H9 (cell line): ENCODE results near the gene DGCR2. TPM values are rescaled to one million over a fixed set of nuclear protein-coding genes. Genes with fewer than 3 reads are reported as not detected.
A peak's percentile ranks its signal among the peaks of the same experiment; 100 is the strongest.

Source experiments
- DNase-seq: peaks from one replicate; pipeline ENCODE4 v3.0.0-alpha.2; 2017
- H2AFZ ChIP-seq: one replicate; pipeline ENCODE4 v1.6.1; 2013; ENCODE audit warnings: mild to moderate bottlenecking, low read length, control low read depth, moderate library complexity
- H2AK5ac ChIP-seq: 2 replicates; pipeline ENCODE4 v1.6.1; 2013; ENCODE audit warnings: low read length, control low read depth, mixed read lengths; ENCODE audit not compliant: insufficient read length
- H2BK120ac ChIP-seq: one replicate; pipeline ENCODE4 v1.6.1; 2013; ENCODE audit warnings: low read depth, mild to moderate bottlenecking, low read length, control low read depth, inconsistent platforms; ENCODE audit not compliant: poor library complexity, severe bottlenecking
- H2BK12ac ChIP-seq: 2 replicates; pipeline ENCODE4 v1.6.1; 2013; ENCODE audit warnings: low read length, control low read depth, mixed read lengths, low read depth; ENCODE audit not compliant: insufficient read length
- H2BK15ac ChIP-seq: 2 replicates; pipeline ENCODE4 v1.6.1; 2013; ENCODE audit warnings: low read depth, low read length, control low read depth
- H2BK20ac ChIP-seq: one replicate; pipeline ENCODE4 v1.6.1; 2013; ENCODE audit warnings: low read depth, mild to moderate bottlenecking, low read length, control low read depth, inconsistent platforms; ENCODE audit not compliant: poor library complexity, severe bottlenecking
- H2BK5ac ChIP-seq: 2 replicates; pipeline ENCODE4 v1.6.1; 2013; ENCODE audit warnings: low read length, control low read depth, mixed read lengths; ENCODE audit not compliant: insufficient read length
- H3K14ac ChIP-seq: 2 replicates; pipeline ENCODE4 v1.6.1; 2013; ENCODE audit warnings: low read length, control low read depth; ENCODE audit not compliant: insufficient read depth
- H3K18ac ChIP-seq: 2 replicates; pipeline ENCODE4 v1.6.1; 2013; ENCODE audit warnings: low read depth, mild to moderate bottlenecking, mixed read lengths, low read length, control low read depth; ENCODE audit not compliant: insufficient read length
- H3K23ac ChIP-seq: 2 replicates; pipeline ENCODE4 v1.6.1; 2013; ENCODE audit warnings: low read length, control low read depth, mixed read lengths, low read depth; ENCODE audit not compliant: insufficient read length
- H3K23me2 ChIP-seq: 2 replicates; pipeline ENCODE4 v1.6.1; 2013; ENCODE audit warnings: low read depth, mild to moderate bottlenecking, mixed read lengths, low read length, control low read depth; ENCODE audit not compliant: insufficient read length, poor library complexity, severe bottlenecking
- H3K27ac ChIP-seq: 2 replicates; pipeline ENCODE4 v1.5.1; 2013; ENCODE audit warnings: low read length, control low read depth, mixed read lengths, low read depth; ENCODE audit not compliant: insufficient read length
- H3K27me3 ChIP-seq: 2 replicates; pipeline ENCODE4 v1.6.1; 2013; ENCODE audit warnings: low read length, control low read depth, inconsistent platforms; ENCODE audit not compliant: insufficient read depth
- H3K4ac ChIP-seq: 2 replicates; pipeline ENCODE4 v1.6.1; 2013; ENCODE audit warnings: low read depth, mild to moderate bottlenecking, control low read depth, inconsistent platforms, low read length, moderate library complexity
- H3K4me1 ChIP-seq: 2 replicates; pipeline ENCODE4 v1.6.1; 2013; ENCODE audit warnings: low read length, control low read depth, inconsistent platforms; ENCODE audit not compliant: insufficient read depth
- H3K4me2 ChIP-seq: 2 replicates; pipeline ENCODE4 v1.6.1; 2013; ENCODE audit warnings: low read length, control low read depth, mixed read lengths; ENCODE audit not compliant: insufficient read length, insufficient read depth
- H3K56ac ChIP-seq: 2 replicates; pipeline ENCODE4 v1.6.1; 2013; ENCODE audit warnings: low read depth, mild to moderate bottlenecking, mixed read lengths, low read length, control low read depth; ENCODE audit not compliant: insufficient read length
- H3K79me1 ChIP-seq: 2 replicates; pipeline ENCODE4 v1.6.1; 2013; ENCODE audit warnings: low read depth, mild to moderate bottlenecking, moderate library complexity, low read length, control low read depth, inconsistent platforms; ENCODE audit not compliant: insufficient read depth, poor library complexity, severe bottlenecking
- H3K79me2 ChIP-seq: 2 replicates; pipeline ENCODE4 v1.6.1; 2013; ENCODE audit warnings: low read length, control low read depth, inconsistent platforms; ENCODE audit not compliant: insufficient read depth
- H3K9ac ChIP-seq: 2 replicates; pipeline ENCODE4 v1.6.1; 2013; ENCODE audit warnings: low read length, control low read depth, mixed read lengths; ENCODE audit not compliant: insufficient read length; ENCODE audit errors: extremely low read depth
- H3K9me3 ChIP-seq: one replicate; pipeline ENCODE4 v1.6.1; 2013; ENCODE audit warnings: low read depth, low read length, inconsistent platforms; ENCODE audit not compliant: control insufficient read depth
- H3T11ph ChIP-seq: one replicate; pipeline ENCODE4 v1.6.1; 2013; ENCODE audit warnings: mild to moderate bottlenecking, low read length, control low read depth, inconsistent platforms
- H4K20me1 ChIP-seq: one replicate; pipeline ENCODE4 v1.6.1; 2013; ENCODE audit not compliant: control insufficient read depth, insufficient read length, insufficient read depth
- H4K5ac ChIP-seq: 2 replicates; pipeline ENCODE4 v1.6.1; 2013; ENCODE audit warnings: low read depth, mild to moderate bottlenecking, mixed read lengths, low read length, control low read depth; ENCODE audit not compliant: insufficient read length
- H4K8ac ChIP-seq: replicated peaks from 2 replicates; pipeline ENCODE4 v1.6.1; 2013; ENCODE audit warnings: low read length, control low read depth, mixed read lengths, low read depth; ENCODE audit not compliant: insufficient read length
- H4K91ac ChIP-seq: 2 replicates; pipeline ENCODE4 v1.6.1; 2013; ENCODE audit warnings: low read depth, mild to moderate bottlenecking, moderate library complexity, mixed read lengths, low read length, control low read depth; ENCODE audit not compliant: insufficient read length
- H3K27ac Mint-ChIP-seq, 3 experiments: 2 replicates in 2 of 3; 3 replicates in 1 of 3; pipeline ENCODE4 v1.8.0; 2020 to 2021; ENCODE audit warnings: mixed read lengths in 3 of 3, mild to moderate bottlenecking in 1 of 3, moderate library complexity in 1 of 3
- H3K27me3 Mint-ChIP-seq: 2 replicates; pipeline ENCODE4 v1.8.0; 2021; ENCODE audit warnings: low read depth, mild to moderate bottlenecking, moderate library complexity, mixed read lengths
- H3K36me3 Mint-ChIP-seq, 3 experiments: 2 replicates in 2 of 3; 3 replicates in 1 of 3; pipeline ENCODE4 v1.8.0; 2020 to 2021; ENCODE audit warnings: low read depth in 3 of 3, mixed read lengths in 3 of 3; ENCODE audit not compliant: insufficient read depth in 1 of 3
- H3K4me1 Mint-ChIP-seq, 2 experiments: 2 replicates each; pipeline ENCODE4 v1.8.0; 2020; ENCODE audit warnings: mixed read lengths in 2 of 2
- H3K4me3 Mint-ChIP-seq, 2 experiments: 2 replicates in 1 of 2; 3 replicates in 1 of 2; pipeline ENCODE4 v1.8.0; 2020 to 2021; ENCODE audit warnings: mild to moderate bottlenecking in 2 of 2, mixed read lengths in 2 of 2, moderate library complexity in 1 of 2
- H3K9me3 Mint-ChIP-seq, 2 experiments: 2 replicates in 1 of 2; 3 replicates in 1 of 2; pipeline ENCODE4 v1.8.0; 2020; ENCODE audit warnings: mild to moderate bottlenecking in 2 of 2, mixed read lengths in 2 of 2, moderate library complexity in 1 of 2
- CTCF ChIP-seq: fragments of 200-600 bp; sonication (generic); conservative IDR thresholded peaks from 3 replicates; pipeline ENCODE4 v1.8.0; 2021; ENCODE audit warnings: antibody characterized with exemption, mild to moderate bottlenecking
- WGBS: extraction: QIAGEN DNeasy Blood & Tissue Kit; methylation state at CpG from one replicate; pipeline ENCODE4 v1.1.7; 2013; ENCODE audit warnings: missing lambda C conversion rate, low lambda C conversion rate, mixed read lengths; ENCODE audit not compliant: insufficient read length; ENCODE audit errors: extremely low coverage; 5-methylcytosine and 5-hydroxymethylcytosine counted together
- total RNA-seq: library from RNA; stranded (reverse); gene quantifications from 2 replicates; pipeline ENCODE4 v1.2.1, GENCODE V29; 2021

Gene DGCR2
- total RNA-seq, 1 experiment from 2014 or later, result 47.2 TPM

- H3K23ac ChIP-seq, result no peak overlapping the region
- no peak for TF ChIP-seq CTCF
- H3K27ac ChIP-seq, result no peak overlapping the region
- no peak overlapping the region for H2AFZ ChIP-seq
- no peaks in the 10 kb centered on the region for H3K27me3 ChIP-seq
- no peak overlapping the region for H3K4me2 ChIP-seq
- Mint-ChIP-seq H3K9me3 (no peaks in the 10 kb centered on the region), H3K27me3 (no peaks in the 10 kb centered on the region), H3K4me3 (no peak overlapping the region), H3K27ac (peak overlapping the region in 1 of 3 experiments; percentile 75; a peak in 1 of 7 replicates), H3K4me1 (0 out of 4 replicates have a peak, but pooled peaks cover 0 to 2% of the 10 kb centered on the region in 2 experiments), H3K36me3 (peaks cover 15 to 69% (median 54%) of the 10 kb centered on the region in 3 experiments; a peak in 6 of 7 replicates)
- H4K5ac ChIP-seq, result no peak overlapping the region
- DNase-seq, result no peak
- no peaks in the 10 kb centered on the region for H3K9me3 ChIP-seq
- no peaks in the 10 kb centered on the region for H3K79me2 ChIP-seq
- H3K79me1 ChIP-seq, result no peaks in the 10 kb centered on the region
- no peak overlapping the region for H2BK120ac ChIP-seq
- H3K23me2 ChIP-seq, result no peaks in the 10 kb centered on the region
- H3K9ac ChIP-seq, result no peak overlapping the region
- no peak overlapping the region for H4K91ac ChIP-seq
- no peak overlapping the region for H3K56ac ChIP-seq
- H2BK20ac ChIP-seq, result no peak overlapping the region
- H3K14ac ChIP-seq, result no peak overlapping the region
- H2BK5ac ChIP-seq, result no peak overlapping the region
- no peak overlapping the region for H2AK5ac ChIP-seq
- no peak overlapping the region for H3K18ac ChIP-seq
- no peak overlapping the region for H4K8ac ChIP-seq
- H2BK15ac ChIP-seq, result no peak overlapping the region
- no peak overlapping the region for H3K4ac ChIP-seq
- no peaks in the 10 kb centered on the region for H4K20me1 ChIP-seq
- no peak overlapping the region for H3T11ph ChIP-seq
- no CpG with 5 or more reads among the region's 21 CpGs for WGBS
- H2BK12ac ChIP-seq, result no peak overlapping the region
- H3K4me1 ChIP-seq, result no peaks in the 10 kb centered on the region
These were observed 54.4 kb downstream of the DGCR2 start for GRCh38 chr22:19067696-19068348.
